ENCODE data around the gene CAMK2N2.
"Not testable (repeated sequence)": the region's sequence is repeated elsewhere in the genome, so short reads cannot be mapped to it uniquely, and the experiment has no call there.

CAMK2N2 gene

GRCh38 chr3:184275381-184275701, 14.0 kb upstream of the CAMK2N2 start:
- no peak for DNase-seq (ENCODE audit: low read depth, low spot score)

GRCh38 chr3:184272269-184272668, 10.9 kb upstream of the CAMK2N2 start:
- DNase-seq (ENCODE audit: low read depth, low spot score) = no peak

GRCh38 chr3:184267249-184267648, 5.9 kb upstream of the CAMK2N2 start:
- DNase-seq (ENCODE audit: low read depth, low spot score) = not testable (repeated sequence)

GRCh38 chr3:184262764-184263179, 1.4 kb upstream of the CAMK2N2 start:
- DNase-seq (ENCODE audit: low read depth, low spot score) = no peak

GRCh38 chr3:184261854-184262763, 756 bp upstream of the CAMK2N2 start:
- no peak for DNase-seq (ENCODE audit: low read depth, low spot score)

- DNase-seq (ENCODE audit: low read depth, low spot score) = no peak
Observed at GRCh38 chr3:184260724-184261269, 556 bp downstream of the CAMK2N2 start.

GRCh38 chr3:184259878-184260723, 1.3 kb downstream of the CAMK2N2 start:
- DNase-seq (ENCODE audit: low read depth, low spot score) = no peak

- no peak for DNase-seq (ENCODE audit: low read depth, low spot score)
Observed at GRCh38 chr3:184259396-184259877, 1.9 kb downstream of the CAMK2N2 start.

GRCh38 chr3:184258926-184259325, 2.4 kb downstream of the CAMK2N2 start:
- DNase-seq (ENCODE audit: low read depth, low spot score) = no peak

- DNase-seq (ENCODE audit: low read depth, low spot score) = no peak
Observed at GRCh38 chr3:184257083-184257915, 4.1 kb downstream of the CAMK2N2 start.

GRCh38 chr3:184255291-184256039, 5.9 kb downstream of the CAMK2N2 start:
- DNase-seq (ENCODE audit: low read depth, low spot score) = no peak

- DNase-seq (ENCODE audit: low read depth, low spot score) = peak; percentile 73
Observed at GRCh38 chr3:184250167-184250828, 11.1 kb downstream of the CAMK2N2 start.

- peak; percentile 90 for DNase-seq (ENCODE audit: low read depth, low spot score)
Observed at GRCh38 chr3:184249412-184250166, 11.8 kb downstream of the CAMK2N2 start, which contains the start of gene EEF1AKMT4. Gene EEF1AKMT4 (plus strand): TSS chr3:184249672. CDS start chr3:184249695, 23 bp downstream.

GRCh38 chr3:184248454-184249411, 12.6 kb downstream of the CAMK2N2 start, which contains the start of gene ALG3:
Gene ALG3 (minus strand): TSS chr3:184248962. CDS start chr3:184248940, 22 bp downstream.
- DNase-seq (ENCODE audit: low read depth, low spot score) = peak; percentile 67

GRCh38 chr3:184242297-184242685, 19.1 kb downstream of the CAMK2N2 start:
- DNase-seq (ENCODE audit: low read depth, low spot score) = no peak

GRCh38 chr3:184241447-184242296, 19.7 kb downstream of the CAMK2N2 start:
- no peak for DNase-seq (ENCODE audit: low read depth, low spot score)

GRCh38 chr3:184241141-184241446, 20.3 kb downstream of the CAMK2N2 start:
- DNase-seq (ENCODE audit: low read depth, low spot score) = no peak
